GM12892 (cell line): ENCODE results near the gene PPP2R5E.
A peak's percentile ranks its signal among the peaks of the same experiment; 100 is the strongest.

ENCODE experiments used
- DNase-seq: peaks from one replicate; pipeline ENCODE4 v3.0.0; 2011; ENCODE audit not compliant: insufficient read length
- FAIRE-seq: peaks from 2 replicates; lab custom pipeline; 2011; peaks lifted over from hg19 to GRCh38; lab: Jason Lieb, UNC
- POLR2A ChIP-seq: IDR thresholded peaks from 2 replicates; pipeline ENCODE4 v1.6.1; 2011; ENCODE audit warnings: low read depth, low read length, control low read depth
- POLR2AphosphoS5 ChIP-seq: IDR thresholded peaks from 2 replicates; pipeline ENCODE4 v1.6.1; 2011; ENCODE audit warnings: low read depth, low read length, control low read depth
- TAF1 ChIP-seq: IDR thresholded peaks from 2 replicates; pipeline ENCODE4 v1.6.1; 2011; ENCODE audit warnings: low read depth, mild to moderate bottlenecking, control low read depth, low read length, borderline replicate concordance

PPP2R5E gene

GRCh38 chr14:63443361-63443760, 99.8 kb downstream of the PPP2R5E start:
- TF ChIP-seq TAF1, result no peak
- TF ChIP-seq POLR2A, result no peak
- no peak for TF ChIP-seq POLR2AphosphoS5
- FAIRE-seq (no peak), DNase-seq (no peak)

- no peak for TF ChIP-seq POLR2AphosphoS5
- no peak for TF ChIP-seq POLR2A
- TF ChIP-seq TAF1, result no peak
- DNase-seq (no peak), FAIRE-seq (peak; percentile 48)
Observed at GRCh38 chr14:63438065-63438757, 105.0 kb downstream of the PPP2R5E start.

GRCh38 chr14:63436286-63437098, 106.7 kb downstream of the PPP2R5E start:
- TF ChIP-seq POLR2A (no peak), TAF1 (no peak), POLR2AphosphoS5 (no peak)
- FAIRE-seq, result no peak
- no peak for DNase-seq

GRCh38 chr14:63435838-63436237, 107.3 kb downstream of the PPP2R5E start:
- TF ChIP-seq POLR2A (no peak), TAF1 (no peak)
- DNase-seq, result no peak
- no peak for FAIRE-seq

GRCh38 chr14:63435204-63435603, 108.0 kb downstream of the PPP2R5E start:
- no peak for DNase-seq
- TF ChIP-seq POLR2AphosphoS5, result no peak
- no peak for FAIRE-seq

GRCh38 chr14:63432888-63433552, 110.2 kb downstream of the PPP2R5E start:
- DNase-seq (no peak), FAIRE-seq (no peak)
- TF ChIP-seq TAF1, result no peak

GRCh38 chr14:63432228-63432627, 110.9 kb downstream of the PPP2R5E start:
- no peak for DNase-seq
- FAIRE-seq, result no peak
- no peak for TF ChIP-seq TAF1
- TF ChIP-seq POLR2A, result no peak
- TF ChIP-seq POLR2AphosphoS5, result no peak

- no peak for DNase-seq
- TF ChIP-seq POLR2AphosphoS5, result no peak
- TF ChIP-seq TAF1, result no peak
- TF ChIP-seq POLR2A, result no peak
- peak; percentile 77 for FAIRE-seq
Observed at GRCh38 chr14:63431466-63431865, 111.7 kb downstream of the PPP2R5E start.

GRCh38 chr14:63428486-63428885, 114.7 kb downstream of the PPP2R5E start:
- DNase-seq (no peak), FAIRE-seq (no peak)
- no peak for TF ChIP-seq TAF1
- no peak for TF ChIP-seq POLR2A
- TF ChIP-seq POLR2AphosphoS5, result no peak

GRCh38 chr14:63426838-63427352, 116.3 kb downstream of the PPP2R5E start:
- DNase-seq (no peak), FAIRE-seq (no peak)
- no peak for TF ChIP-seq TAF1
- TF ChIP-seq POLR2A, result no peak
- TF ChIP-seq POLR2AphosphoS5, result no peak

- FAIRE-seq (no peak), DNase-seq (no peak)
- TF ChIP-seq POLR2AphosphoS5 (no peak), POLR2A (no peak), TAF1 (no peak)
Observed at GRCh38 chr14:63423889-63424288, 119.3 kb downstream of the PPP2R5E start.

- no peak for TF ChIP-seq POLR2A
- no peak for TF ChIP-seq TAF1
- no peak for FAIRE-seq
Observed at GRCh38 chr14:63423381-63423780, 119.8 kb downstream of the PPP2R5E start.

More at GRCh38 chr14:63423381-63423780, 119.8 kb downstream of the PPP2R5E start:
- DNase-seq, result no peak
